GM21529 (cell line): Measurements from ENCODE around the gene TNFRSF1B.

Experiments used
- ATAC-seq: cut with Tn5 transposase; IDR thresholded peaks from one replicate; pipeline ENCODE4 v1.9.1; 2021; ENCODE audit not compliant: unreplicated experiment

Gene TNFRSF1B

GRCh38 chr1:12166834-12167492 is at the start of gene TNFRSF1B:
Gene TNFRSF1B, plus strand, starts transcription at chr1:12166991. Its CDS starts 101 bp downstream, at chr1:12167092.
- peak; percentile 49 for ATAC-seq

- ATAC-seq = no peak
These were observed 45.4 kb upstream of the TNFRSF1B start for GRCh38 chr1:12121212-12122003.

GRCh38 chr1:12123172-12123571 is 43.6 kb upstream of the TNFRSF1B start:
- no peak for ATAC-seq

GRCh38 chr1:12124693-12125421 is 41.9 kb upstream of the TNFRSF1B start:
- no peak for ATAC-seq

- ATAC-seq = no peak
These were observed 41.1 kb upstream of the TNFRSF1B start for GRCh38 chr1:12125422-12126355.

- ATAC-seq = no peak
These were observed 40.0 kb upstream of the TNFRSF1B start for GRCh38 chr1:12126781-12127180.

GRCh38 chr1:12127206-12127810 is 39.5 kb upstream of the TNFRSF1B start:
- no peak for ATAC-seq

GRCh38 chr1:12128120-12128519 is 38.7 kb upstream of the TNFRSF1B start:
- ATAC-seq = no peak

GRCh38 chr1:12129624-12130023 is 37.2 kb upstream of the TNFRSF1B start:
- no peak for ATAC-seq

- ATAC-seq = no peak
These were observed 36.2 kb upstream of the TNFRSF1B start for GRCh38 chr1:12130466-12131130.

GRCh38 chr1:12132078-12132477 is 34.7 kb upstream of the TNFRSF1B start:
- no peak for ATAC-seq

GRCh38 chr1:12134716-12135115 is 32.1 kb upstream of the TNFRSF1B start:
- ATAC-seq = no peak

- no peak for ATAC-seq
These were observed 31.2 kb upstream of the TNFRSF1B start for GRCh38 chr1:12135612-12136011.

- no peak for ATAC-seq
These were observed 29.7 kb upstream of the TNFRSF1B start for GRCh38 chr1:12136916-12137610.

- no peak for ATAC-seq
These were observed 28.3 kb upstream of the TNFRSF1B start for GRCh38 chr1:12138196-12139168.

GRCh38 chr1:12140016-12140415 is 26.8 kb upstream of the TNFRSF1B start:
- no peak for ATAC-seq

- no peak for ATAC-seq
These were observed 26.2 kb upstream of the TNFRSF1B start for GRCh38 chr1:12140515-12141162.
